Activated naive CD4-positive, alpha-beta T cell treated with anti-CD3 and anti-CD28 coated beads for 36 hours (primary cell): ENCODE results near the gene ACOT8. TPM values are rescaled to one million over a fixed set of nuclear protein-coding genes. Genes with fewer than 3 reads are reported as not detected.
"Not testable (repeated sequence)": the region's sequence is repeated elsewhere in the genome, so short reads cannot be mapped to it uniquely, and the experiment has no call there.

Source experiments
- CTCF ChIA-PET: fragments of 350-600 bp; sonication (Branson Sonifier 250); formaldehyde crosslinking; loops from one replicate; lab custom pipeline; 2021; ENCODE audit warnings: antibody characterized with exemption; lab: Charles Lee
- DNase-seq: peaks from one replicate; pipeline ENCODE4 v3.0.0-alpha.2; 2020
- H3K27ac Mint-ChIP-seq: one replicate; pipeline ENCODE4 v1.8.0; 2021; ENCODE audit warnings: mild to moderate bottlenecking, mixed read lengths
- H3K27me3 Mint-ChIP-seq: one replicate; pipeline ENCODE4 v1.8.0; 2021; ENCODE audit warnings: low read depth, mixed read lengths
- H3K36me3 Mint-ChIP-seq: one replicate; pipeline ENCODE4 v1.8.0; 2021; ENCODE audit warnings: low read depth, mixed read lengths
- H3K4me1 Mint-ChIP-seq: one replicate; pipeline ENCODE4 v1.8.0; 2021; ENCODE audit warnings: low read depth, mixed read lengths
- H3K4me3 Mint-ChIP-seq: one replicate; pipeline ENCODE4 v1.8.0; 2021; ENCODE audit warnings: mild to moderate bottlenecking, moderate library complexity, mixed read lengths
- H3K9me3 Mint-ChIP-seq: one replicate; pipeline ENCODE4 v1.8.0; 2021; ENCODE audit warnings: mixed read lengths
- intact Hi-C: fragments of 100-400 bp; cut with micrococcal nuclease; formaldehyde crosslinking; loops from one replicate; pipeline ENCODE4 v1.15.1; 2023
- total RNA-seq, 2 experiments: library from RNA; stranded (reverse); gene quantifications; one replicate each; pipeline ENCODE4 v1.2.3, GENCODE V29; 2021

The ACOT8 gene
- total RNA-seq, 2 experiments from 2014 or later, result 21.4 to 23.3 TPM

DNA sequence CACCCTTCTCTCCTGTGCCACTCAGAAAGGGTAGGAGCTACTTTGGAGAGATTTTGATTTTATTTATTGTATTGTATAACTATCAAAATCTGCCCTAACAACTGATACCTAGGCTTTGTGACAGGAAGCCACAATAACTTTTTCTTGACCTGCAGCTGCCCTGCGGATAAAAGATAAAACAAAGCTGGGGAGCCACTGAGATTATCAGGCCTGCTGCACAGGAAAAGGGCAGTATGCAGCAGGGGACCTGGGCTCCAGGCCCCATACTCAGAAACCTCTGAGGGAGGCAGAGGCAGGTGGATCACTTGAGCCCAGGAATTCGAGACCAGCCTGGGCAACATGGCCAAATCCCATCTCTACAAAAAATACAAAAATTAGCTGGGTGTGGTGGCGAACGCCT, 24.6 kb downstream of the ACOT8 start:
- no peak overlapping the region for H3K4me3 Mint-ChIP-seq
- CTCF ChIA-PET, result interaction anchor here (1.1 to 2.5 kb wide), 3 partner anchors 8 to 137 kb away, joined by 3 to 9 read pairs (median 3); no protein-coding TSS in a partner anchor
- H3K4me1 Mint-ChIP-seq, result peaks cover 11% of the 10 kb centered on the region
- H3K9me3 Mint-ChIP-seq, result no peaks in the 10 kb centered on the region
- H3K27me3 Mint-ChIP-seq, result no peaks in the 10 kb centered on the region
- no peak for DNase-seq
- intact Hi-C loops, result loop anchor here (2.0 kb wide), 1 partner anchor 58 kb away; the partner anchor contains the start of genes CTSA and NEURL2
- H3K27ac Mint-ChIP-seq, result no peak overlapping the region
- H3K36me3 Mint-ChIP-seq, result no peaks in the 10 kb centered on the region

DNA sequence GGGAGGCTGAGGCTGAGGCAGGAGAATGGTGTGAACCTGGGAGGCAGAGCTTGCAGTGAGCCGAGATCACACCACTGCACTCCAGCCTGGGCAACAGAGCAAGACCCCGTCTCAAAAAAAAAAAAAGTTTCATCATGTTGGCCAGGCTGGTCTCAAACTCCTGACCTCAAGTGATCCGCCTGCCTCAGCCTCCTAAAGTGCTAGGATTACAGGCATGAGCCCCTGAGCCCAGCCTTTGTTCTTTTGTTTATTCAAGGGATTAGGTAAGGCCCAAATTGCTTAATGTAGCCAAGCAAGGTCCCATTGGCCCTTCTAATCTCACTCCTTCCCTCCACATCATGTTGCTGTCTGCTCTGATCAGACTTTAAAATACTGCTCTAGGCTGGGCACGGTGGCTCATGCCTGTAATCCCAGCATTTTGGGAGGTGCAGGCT, 27.5 kb downstream of the ACOT8 start:
- H3K9me3 Mint-ChIP-seq, DNase-seq, H3K4me1 Mint-ChIP-seq, intact Hi-C loops, H3K27ac Mint-ChIP-seq, H3K27me3 Mint-ChIP-seq, H3K36me3 Mint-ChIP-seq, H3K4me3 Mint-ChIP-seq: not testable (repeated sequence)
- CTCF ChIA-PET, result interaction anchor here (1.4 kb wide), 1 partner anchor 31 kb away, joined by 4 read pairs; no protein-coding TSS in a partner anchor

DNA sequence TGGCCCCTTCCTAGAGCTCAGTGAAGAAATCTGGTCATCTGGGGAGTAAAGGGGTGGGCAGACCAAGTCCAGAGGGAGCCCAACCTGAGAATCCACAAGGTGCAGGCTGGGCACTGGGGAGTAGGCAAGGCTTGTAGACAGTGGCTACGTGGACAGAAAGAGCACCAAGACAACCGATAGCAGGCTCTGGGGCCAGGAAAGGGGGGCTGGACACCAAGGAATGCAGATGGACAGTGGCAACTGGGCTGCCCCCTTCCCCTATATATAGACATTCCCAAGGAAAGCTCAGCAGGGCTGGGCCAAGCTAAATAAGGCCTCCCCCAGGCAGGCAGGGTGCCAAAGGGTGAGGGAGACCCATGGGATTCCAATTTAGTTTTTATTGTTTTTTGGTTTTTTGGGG, 28.6 kb downstream of the ACOT8 start:
- CTCF ChIA-PET, result interaction anchor here (0.6 to 1.4 kb wide), 3 partner anchors 22 to 105 kb away, joined by 3 to 7 read pairs (median 3); no protein-coding TSS in a partner anchor
- no peak overlapping the region for H3K27ac Mint-ChIP-seq
- H3K4me1 Mint-ChIP-seq, result peaks cover 16% of the 10 kb centered on the region
- no peaks in the 10 kb centered on the region for H3K36me3 Mint-ChIP-seq
- DNase-seq, result no peak
- H3K4me3 Mint-ChIP-seq, result no peak overlapping the region
- H3K27me3 Mint-ChIP-seq, result peaks cover 11% of the 10 kb centered on the region
- intact Hi-C loops, result no loop called here
- H3K9me3 Mint-ChIP-seq, result no peaks in the 10 kb centered on the region

DNA sequence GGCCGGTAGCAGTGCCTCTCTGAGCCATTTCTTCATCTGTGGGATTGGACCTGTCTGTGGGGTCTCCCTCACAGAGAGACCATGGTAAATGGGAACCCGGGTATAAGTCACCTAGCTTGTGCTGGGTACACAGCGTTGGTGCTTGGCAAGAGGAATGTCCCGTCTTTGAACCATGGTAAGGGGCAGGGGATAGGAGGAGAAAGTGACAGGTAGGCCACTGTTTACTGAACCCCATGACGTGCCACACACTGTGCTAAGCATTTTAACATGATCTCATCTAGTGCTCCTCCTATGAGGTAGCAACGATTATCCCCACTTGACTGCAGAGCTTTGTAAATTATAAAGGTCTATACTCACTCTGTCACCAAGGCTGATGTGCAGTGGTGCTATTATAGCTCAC, 29.5 kb downstream of the ACOT8 start:
- DNase-seq, result no peak
- CTCF ChIA-PET, result interaction anchor here (0.6 to 1.4 kb wide), 2 partner anchors 21 to 28 kb away, joined by 3 to 7 read pairs; no protein-coding TSS in a partner anchor

DNA sequence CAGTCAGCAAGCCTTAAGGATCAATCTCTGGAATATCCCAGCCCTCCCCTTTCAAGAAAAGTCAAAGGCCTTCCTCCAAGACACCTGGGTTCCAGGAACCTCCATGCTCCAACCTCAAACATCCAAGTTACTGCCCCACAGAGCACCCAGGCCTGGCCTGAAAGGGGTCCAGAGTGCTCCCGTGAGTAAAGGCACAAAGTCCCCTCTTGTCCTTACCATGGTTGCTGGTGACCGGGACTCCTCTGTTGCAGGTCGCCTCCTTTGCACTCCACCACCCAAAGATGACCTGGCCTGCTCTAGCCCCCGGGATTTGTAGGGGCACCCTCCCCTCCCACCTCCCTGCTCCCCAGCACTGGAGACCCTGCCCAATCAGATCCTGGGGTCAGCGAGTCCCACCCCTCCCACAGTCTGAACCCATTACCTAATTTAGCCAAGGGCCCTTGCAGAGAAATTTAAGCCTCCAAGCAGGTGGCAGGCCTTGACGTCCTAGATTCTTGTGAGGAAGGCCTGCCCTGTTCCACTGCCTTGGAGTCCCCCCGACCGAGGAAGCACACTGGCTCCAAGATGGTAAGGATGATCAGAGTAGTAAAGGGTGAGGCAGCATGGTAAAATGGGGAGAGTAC, 30.1 kb downstream of the ACOT8 start, which contains the start of gene TNNC2:
TNNC2 (minus strand) TSS at position 283 of the 623 bp plus-strand sequence; CDS start at position 219, 64 bp downstream.
- Mint-ChIP-seq H3K4me1 (peaks cover 13% of the 10 kb centered on the region), H3K9me3 (no peaks in the 10 kb centered on the region), H3K27me3 (peaks cover 26% of the 10 kb centered on the region), H3K4me3 (no peak within 1 kb of the TSS), H3K36me3 (no peaks in the 10 kb centered on the region), H3K27ac (no peak within 1 kb of the TSS)
- CTCF ChIA-PET, result interaction anchor here (1.4 to 3.1 kb wide), 2 partner anchors 28 to 135 kb away, joined by 7 to 22 read pairs; no protein-coding TSS in a partner anchor
- intact Hi-C loops, result no loop called here
- no peak for DNase-seq

More for the DNA sequence above, 29.5 kb downstream of the ACOT8 start:
- peaks cover 20% of the 10 kb centered on the region for H3K27me3 Mint-ChIP-seq
- no peaks in the 10 kb centered on the region for H3K9me3 Mint-ChIP-seq
- H3K4me1 Mint-ChIP-seq, result peaks cover 13% of the 10 kb centered on the region
- H3K4me3 Mint-ChIP-seq, result no peak overlapping the region
- intact Hi-C loops, result no loop called here
- H3K36me3 Mint-ChIP-seq, result no peaks in the 10 kb centered on the region
- H3K27ac Mint-ChIP-seq, result no peak overlapping the region

DNA sequence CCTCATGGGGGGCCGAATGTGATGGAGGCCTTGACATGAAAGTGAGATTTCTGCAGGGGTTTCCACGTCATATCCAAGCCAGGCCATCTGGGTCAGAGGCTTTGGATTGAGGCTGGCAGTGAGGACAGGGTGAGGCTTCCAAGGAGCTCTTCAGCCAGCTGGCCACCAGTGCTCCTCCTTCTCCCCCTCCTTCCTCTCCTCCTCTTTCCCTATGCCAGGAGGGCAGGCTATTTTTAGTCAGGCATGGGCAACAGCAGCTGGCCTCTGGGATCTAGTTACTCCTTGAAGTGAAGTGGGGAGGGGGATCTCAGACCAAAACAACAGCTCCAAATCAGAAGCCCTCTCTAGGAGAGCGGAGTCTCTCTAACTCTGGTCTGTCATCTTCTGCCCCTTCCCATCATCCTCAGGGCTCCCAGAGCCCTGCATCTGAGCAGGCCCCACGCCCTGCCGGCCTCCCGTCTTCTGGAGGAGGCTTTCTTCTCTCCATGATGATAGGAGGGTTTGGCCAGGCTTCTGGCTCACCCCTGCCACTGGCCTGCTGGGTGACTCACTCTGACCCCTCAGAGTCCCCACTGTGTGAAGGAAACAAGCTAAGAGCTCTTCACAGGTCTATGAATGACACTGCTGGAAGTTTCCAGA, 30.7 kb downstream of the ACOT8 start:
- intact Hi-C loops, result no loop called here
- H3K27ac Mint-ChIP-seq, result no peak overlapping the region
- CTCF ChIA-PET, result interaction anchor here (3.1 kb wide), 1 partner anchor 135 kb away, joined by 22 read pairs; no protein-coding TSS in a partner anchor
- H3K4me1 Mint-ChIP-seq, result peaks cover 13% of the 10 kb centered on the region
- peaks cover 30% of the 10 kb centered on the region for H3K27me3 Mint-ChIP-seq
- H3K4me3 Mint-ChIP-seq, result no peak overlapping the region
- H3K9me3 Mint-ChIP-seq, result no peaks in the 10 kb centered on the region
- no peak for DNase-seq
- no peaks in the 10 kb centered on the region for H3K36me3 Mint-ChIP-seq

DNA sequence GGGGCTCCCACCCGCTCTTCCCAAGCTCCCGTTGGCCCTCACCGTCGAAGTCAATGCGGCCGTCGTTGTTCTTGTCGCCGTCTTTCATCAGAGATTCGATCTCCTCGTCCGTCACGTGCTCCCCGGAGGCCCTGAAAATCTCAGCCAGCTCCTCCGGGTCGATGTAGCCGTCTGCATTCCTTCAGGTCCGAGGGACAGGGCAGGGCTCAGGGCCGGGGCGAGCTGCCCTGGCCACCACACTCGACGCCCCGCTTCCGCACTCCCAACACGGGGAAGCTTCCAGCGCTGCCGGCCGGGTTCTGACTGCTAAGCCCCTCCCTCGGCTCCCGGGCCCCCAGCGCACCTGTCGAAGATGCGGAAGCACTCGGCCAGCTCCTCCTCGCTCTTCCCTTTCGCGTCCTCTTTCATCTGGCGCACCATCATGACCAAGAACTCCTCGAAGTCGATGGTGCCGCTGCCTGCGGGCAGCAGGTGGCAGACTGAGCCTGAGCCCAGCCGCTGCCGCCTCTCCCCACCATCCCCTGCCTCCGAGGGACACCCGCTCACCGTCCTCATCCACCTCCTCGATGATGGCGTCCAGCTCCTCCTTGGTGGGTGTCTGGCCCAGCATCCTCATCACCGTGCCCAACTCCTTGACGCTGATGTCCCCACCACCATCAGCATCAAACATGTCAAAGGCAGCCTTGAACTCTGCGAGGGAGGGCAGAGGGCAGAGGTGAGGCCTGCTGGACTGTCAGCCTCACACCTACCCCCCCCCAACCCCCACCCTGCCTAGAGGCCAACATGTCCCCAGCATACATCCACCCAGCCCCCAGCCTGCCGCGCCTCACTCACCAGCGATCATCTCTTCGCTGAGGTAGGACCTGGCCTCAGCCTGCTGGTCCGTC, 33.0 kb downstream of the ACOT8 start:
- Mint-ChIP-seq H3K27me3 (peaks cover 35% of the 10 kb centered on the region), H3K4me1 (peaks cover 13% of the 10 kb centered on the region), H3K27ac (no peak overlapping the region), H3K36me3 (no peaks in the 10 kb centered on the region), H3K4me3 (peak overlapping the region; percentile 67), H3K9me3 (no peaks in the 10 kb centered on the region)
- intact Hi-C loops, result loop anchor here (2.0 kb wide), 2 partner anchors 67 to 139 kb away; partner anchors contain the start of genes CTSA and NEURL2
- CTCF ChIA-PET, result interaction anchor here (0.6 to 3.1 kb wide), 15 partner anchors 9 to 351 kb away, joined by 3 to 22 read pairs (median 5); partner anchors contain the start of genes DNTTIP1, SNX21, WFDC3 and ZSWIM1
- peak; percentile 69 for DNase-seq

DNA sequence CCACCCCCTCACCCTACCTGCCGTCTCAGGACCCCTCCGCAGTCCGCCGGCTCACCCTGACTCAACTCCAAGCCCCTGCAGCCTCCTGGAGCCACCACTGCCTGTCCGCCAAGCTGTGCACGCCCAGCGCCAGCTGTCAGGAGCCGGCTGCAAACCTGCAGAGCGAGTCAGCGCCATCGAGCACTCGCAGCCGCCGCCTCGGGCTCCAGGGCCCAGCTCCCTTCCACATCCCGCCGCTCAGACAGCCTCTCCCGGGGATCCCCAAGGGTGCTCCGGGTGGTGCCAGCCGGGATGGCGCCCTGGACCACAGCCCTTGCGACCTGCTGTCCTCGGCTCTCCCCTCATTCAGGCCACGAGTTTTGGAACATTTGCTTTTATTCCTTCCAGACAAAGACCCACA, 34.3 kb downstream of the ACOT8 start:
- Mint-ChIP-seq H3K4me1 (peaks cover 13% of the 10 kb centered on the region), H3K27me3 (peaks cover 35% of the 10 kb centered on the region), H3K27ac (no peak overlapping the region), H3K4me3 (no peak overlapping the region), H3K9me3 (no peaks in the 10 kb centered on the region), H3K36me3 (peaks cover 1% of the 10 kb centered on the region)
- intact Hi-C loops, result no loop called here
- DNase-seq, result no peak
- CTCF ChIA-PET, result interaction anchor here (0.8 to 1.2 kb wide), 3 partner anchors 9 to 98 kb away, joined by 4 read pairs; no protein-coding TSS in a partner anchor

DNA sequence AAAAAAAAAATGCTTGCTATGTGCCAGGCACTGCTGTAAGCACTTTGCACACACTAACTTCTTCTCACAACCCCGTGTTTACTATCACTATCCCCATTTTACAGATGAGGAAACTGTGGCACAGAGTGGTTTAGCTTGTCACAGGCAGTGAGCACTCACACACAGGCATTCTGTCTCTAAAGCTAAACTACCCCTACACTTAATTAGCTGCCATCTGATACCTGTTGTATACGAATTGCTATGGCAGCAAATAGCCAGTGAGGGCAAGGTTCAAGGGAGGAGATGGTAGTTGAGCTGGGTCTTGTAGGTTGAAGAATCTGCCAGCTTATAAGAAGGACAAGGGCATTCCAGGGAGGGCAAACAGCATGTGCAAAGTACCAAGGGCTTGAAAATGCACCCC, 35.2 kb downstream of the ACOT8 start:
- Mint-ChIP-seq H3K36me3 (peaks cover 4% of the 10 kb centered on the region), H3K27ac (no peak overlapping the region), H3K4me1 (peaks cover 13% of the 10 kb centered on the region), H3K4me3 (no peak overlapping the region), H3K27me3 (peaks cover 35% of the 10 kb centered on the region), H3K9me3 (no peaks in the 10 kb centered on the region)
- intact Hi-C loops, result no loop called here
- CTCF ChIA-PET, result interaction anchor here (0.7 to 1.2 kb wide), 3 partner anchors 9 to 191 kb away, joined by 4 read pairs; no protein-coding TSS in a partner anchor
- no peak for DNase-seq

DNA sequence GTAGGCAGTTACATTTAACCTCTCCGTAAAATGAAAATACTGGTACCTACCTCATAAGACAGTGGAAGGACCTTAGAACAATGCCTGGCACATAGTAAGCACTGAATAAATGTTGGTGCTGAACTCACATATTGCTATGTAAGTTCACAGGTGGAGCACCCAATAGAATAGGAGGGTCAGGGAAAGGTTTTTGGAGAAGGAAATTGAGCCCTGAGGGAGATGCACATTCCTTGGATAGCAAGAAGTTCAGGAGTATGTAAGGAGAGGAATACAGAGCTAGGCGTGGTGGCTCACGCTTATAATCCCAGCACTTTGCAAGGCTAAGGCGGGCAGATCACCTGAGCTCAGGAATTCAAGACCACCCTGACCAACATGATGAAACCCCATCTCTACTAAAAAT, 37.7 kb downstream of the ACOT8 start:
- Mint-ChIP-seq H3K9me3 (no peaks in the 10 kb centered on the region), H3K27ac (no peak overlapping the region), H3K4me1 (peaks cover 17% of the 10 kb centered on the region), H3K27me3 (peaks cover 33% of the 10 kb centered on the region), H3K36me3 (peaks cover 19% of the 10 kb centered on the region), H3K4me3 (no peak overlapping the region)
- CTCF ChIA-PET, result interaction anchor here (0.6 to 1.5 kb wide), 2 partner anchors 21 to 723 kb away, joined by 4 to 5 read pairs; no protein-coding TSS in a partner anchor
- intact Hi-C loops, result no loop called here
- DNase-seq, result no peak

DNA sequence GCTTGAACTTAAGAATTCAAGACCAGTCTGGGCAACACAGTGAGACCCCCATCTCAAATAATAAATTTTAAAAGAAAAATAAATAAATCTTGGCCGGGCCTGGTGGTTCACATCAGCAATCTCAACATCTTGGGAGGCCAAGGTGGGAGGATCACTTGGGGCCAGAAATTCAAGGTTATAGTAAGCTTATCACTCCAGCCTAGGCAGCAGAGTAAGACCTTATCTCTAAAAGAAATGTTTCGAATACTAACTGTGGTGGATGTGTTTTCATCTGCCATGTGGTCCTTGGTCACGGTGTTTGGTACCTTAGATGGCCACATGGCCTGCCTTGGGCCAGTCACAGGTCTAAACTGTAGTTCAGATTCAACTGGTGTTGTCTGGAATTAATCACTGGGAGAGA, 39.0 kb downstream of the ACOT8 start:
- no peak overlapping the region for H3K4me3 Mint-ChIP-seq
- H3K4me1 Mint-ChIP-seq, result peaks cover 12% of the 10 kb centered on the region
- no peaks in the 10 kb centered on the region for H3K9me3 Mint-ChIP-seq
- no peak overlapping the region for H3K27ac Mint-ChIP-seq
- CTCF ChIA-PET, result no interaction called here
- peaks cover 21% of the 10 kb centered on the region for H3K27me3 Mint-ChIP-seq
- peaks cover 26% of the 10 kb centered on the region for H3K36me3 Mint-ChIP-seq
- no peak for DNase-seq
- intact Hi-C loops, result no loop called here
